Activated naive CD4-positive, alpha-beta T cell treated with Interleukin-2 at 50 U/mL for 16 hours (primary cell): ENCODE data around the gene CMC2.

Source experiments
- DNase-seq: peaks from one replicate; pipeline ENCODE4 v3.0.0-alpha.2; 2020

Gene CMC2

DNA sequence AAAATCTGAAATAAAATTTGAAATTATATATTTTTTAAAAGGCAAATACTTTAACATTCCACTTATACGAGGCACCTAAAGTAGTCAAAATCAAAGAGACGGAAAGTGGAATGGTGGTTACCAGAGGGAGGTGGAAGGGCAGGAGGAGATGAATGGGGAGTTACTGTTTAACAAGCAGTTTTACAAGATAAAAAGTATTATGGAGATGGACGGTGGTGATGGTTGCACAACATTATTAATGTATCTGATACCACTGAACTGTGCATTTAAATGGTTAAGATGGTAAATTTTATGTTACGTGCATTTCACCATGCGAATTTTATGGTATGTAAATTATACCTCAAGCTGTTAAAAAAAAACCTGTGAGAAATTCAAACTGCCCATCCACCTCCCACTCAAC lies 5.4 kb downstream of the CMC2 start:
- DNase-seq: no peak

DNA sequence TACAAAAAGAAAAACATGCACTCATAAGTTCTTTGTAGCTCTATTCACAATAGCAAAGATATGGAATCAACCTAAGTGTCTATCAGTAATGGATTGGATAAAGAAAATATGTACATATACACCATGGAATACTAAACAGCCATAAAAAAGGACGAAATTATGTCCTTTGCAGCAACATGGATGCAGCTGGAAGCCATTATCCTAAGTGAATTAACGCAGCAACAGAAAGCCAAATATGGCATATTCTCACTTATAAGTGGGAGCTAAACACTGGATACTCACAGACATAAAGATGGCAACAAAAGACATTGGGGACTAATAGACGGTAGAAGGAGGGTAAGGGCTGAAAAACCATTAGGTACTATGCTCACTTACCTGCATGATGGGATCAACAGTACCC lies 5.8 kb downstream of the CMC2 start:
- DNase-seq: no peak

DNA sequence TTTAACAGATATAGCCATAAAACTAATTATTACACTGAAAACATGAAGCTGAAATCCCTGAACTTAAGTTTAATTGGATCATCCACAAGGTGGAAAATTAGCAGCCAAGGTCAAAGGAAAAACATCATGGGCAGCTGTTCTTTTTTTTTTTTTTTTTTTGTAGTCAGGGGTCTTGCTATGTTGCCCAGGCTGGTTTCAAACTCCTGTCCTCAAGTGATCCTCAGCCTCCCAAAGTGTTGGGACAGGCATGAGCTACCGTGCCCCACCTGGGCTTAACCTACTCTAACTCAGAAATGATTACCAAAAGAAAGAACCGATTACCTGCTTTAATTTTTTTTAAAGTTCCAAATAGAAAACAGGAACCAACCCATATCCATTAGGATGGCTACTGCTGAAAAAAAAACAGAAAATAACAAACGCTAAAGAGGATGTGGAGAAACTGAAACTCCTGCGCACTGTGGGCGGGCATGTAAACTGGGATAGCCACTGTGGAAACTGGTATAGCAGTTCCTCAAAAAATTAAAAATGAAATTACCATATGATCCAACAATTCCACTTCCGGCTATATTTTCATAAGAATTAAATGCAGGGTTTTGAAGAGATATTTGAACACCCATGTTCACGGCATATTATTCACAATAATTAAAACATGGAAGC lies 8.6 kb downstream of the CMC2 start:
- no peak for DNase-seq

DNA sequence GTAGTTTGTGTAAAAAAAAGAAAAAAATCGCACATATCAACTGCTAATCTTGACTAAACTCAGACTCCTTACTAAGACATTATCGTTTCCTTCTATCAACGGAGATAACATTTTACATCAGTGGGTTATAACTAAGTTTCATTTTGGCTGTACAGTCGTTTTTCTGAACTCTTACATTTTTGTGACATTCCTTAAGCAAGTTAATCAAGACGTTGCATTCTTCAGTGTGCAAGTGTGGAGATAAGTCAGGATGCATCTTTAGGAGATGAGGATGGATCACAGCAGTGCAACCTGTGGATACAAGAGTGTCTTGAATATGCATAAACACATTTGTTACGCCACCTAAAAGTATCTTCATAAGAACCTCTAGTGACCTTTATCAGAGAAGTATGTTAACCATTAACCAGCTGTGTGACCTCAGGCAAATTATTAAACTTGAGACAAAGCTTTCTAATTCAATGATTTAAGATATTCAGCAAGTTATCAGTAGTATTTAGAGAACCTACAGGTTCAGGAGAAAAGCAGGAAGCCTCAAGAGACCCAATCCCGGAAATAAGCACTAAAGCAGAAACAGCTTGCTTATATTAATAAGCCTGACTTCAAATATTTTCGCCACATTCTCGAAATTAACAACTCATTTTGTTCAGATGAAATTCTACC lies 9.4 kb downstream of the CMC2 start:
- DNase-seq: no peak

DNA sequence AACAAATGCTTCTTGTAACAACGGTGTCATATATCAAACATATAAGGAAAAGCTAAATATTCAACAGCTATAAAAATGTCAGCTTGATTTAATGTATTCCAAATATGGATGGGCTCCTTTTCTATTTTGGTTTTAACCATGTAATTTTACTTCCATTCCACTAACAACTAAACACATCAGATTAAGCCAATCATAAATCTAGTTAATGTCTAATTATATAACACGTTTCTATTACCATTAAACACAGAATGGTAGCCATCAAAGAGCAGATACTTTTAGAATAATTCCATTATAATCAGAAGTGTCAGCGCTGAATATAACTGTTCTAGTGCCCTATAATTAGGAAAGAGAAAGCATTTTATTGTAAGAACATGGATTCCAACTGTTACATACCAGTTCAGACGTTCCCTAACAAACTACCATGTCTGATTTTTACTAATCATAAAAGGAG lies 10.0 kb downstream of the CMC2 start:
- no peak for DNase-seq

DNA sequence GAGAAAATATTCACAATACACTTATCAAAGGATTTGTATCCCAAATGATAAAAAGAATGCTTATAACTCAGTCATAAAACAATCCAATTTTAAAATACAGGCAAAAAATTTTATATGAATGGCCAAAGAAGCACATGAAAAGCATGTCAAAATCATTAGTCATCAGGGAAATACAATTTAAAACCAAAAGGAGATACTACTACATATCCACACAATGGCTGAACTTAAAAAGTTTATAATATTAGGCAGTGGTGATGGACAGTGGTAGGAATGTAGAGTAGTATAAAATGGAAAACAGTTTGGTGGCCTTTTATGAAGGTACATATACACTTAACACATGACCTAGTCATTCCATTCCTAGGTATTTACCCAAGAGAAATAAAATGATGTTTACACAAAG lies 12.2 kb downstream of the CMC2 start:
- no peak for DNase-seq

DNA sequence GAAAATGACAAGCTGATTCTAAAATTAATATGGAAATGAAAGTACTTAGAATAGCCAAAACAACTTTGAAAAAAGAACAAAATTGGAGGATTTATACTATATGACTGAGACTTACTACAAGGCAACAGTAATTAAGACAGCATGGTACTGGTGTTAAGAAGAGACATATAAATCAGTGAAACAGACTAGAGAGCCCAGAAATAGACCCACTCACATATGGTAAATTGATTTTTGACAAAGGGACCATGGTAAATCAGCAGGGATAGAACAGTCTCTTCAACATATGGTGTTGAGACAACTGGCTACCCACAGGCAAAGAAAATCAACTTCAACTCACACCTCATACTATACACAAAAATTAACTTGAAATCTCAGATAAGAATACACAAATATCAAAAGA lies 12.9 kb downstream of the CMC2 start:
- DNase-seq: no peak

DNA sequence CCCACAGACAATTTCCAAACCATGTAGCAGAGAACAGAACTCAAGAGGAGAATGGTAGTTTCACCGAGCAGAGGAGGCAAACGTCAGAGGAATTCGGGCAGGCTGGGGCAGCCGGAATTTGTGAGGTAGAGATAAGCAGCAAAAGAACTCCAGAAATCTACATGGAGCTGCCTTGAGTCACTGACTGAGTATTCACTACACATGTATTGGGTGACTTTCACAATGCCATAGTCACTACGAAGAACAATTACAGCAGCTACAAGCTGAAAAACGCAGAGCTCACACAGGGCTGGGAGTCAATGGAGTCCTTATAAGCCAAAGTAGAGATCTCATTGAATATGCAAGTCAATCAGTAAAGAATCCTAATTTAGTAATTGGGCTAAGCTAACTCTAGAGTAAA lies 13.4 kb downstream of the CMC2 start:
- DNase-seq: no peak

DNA sequence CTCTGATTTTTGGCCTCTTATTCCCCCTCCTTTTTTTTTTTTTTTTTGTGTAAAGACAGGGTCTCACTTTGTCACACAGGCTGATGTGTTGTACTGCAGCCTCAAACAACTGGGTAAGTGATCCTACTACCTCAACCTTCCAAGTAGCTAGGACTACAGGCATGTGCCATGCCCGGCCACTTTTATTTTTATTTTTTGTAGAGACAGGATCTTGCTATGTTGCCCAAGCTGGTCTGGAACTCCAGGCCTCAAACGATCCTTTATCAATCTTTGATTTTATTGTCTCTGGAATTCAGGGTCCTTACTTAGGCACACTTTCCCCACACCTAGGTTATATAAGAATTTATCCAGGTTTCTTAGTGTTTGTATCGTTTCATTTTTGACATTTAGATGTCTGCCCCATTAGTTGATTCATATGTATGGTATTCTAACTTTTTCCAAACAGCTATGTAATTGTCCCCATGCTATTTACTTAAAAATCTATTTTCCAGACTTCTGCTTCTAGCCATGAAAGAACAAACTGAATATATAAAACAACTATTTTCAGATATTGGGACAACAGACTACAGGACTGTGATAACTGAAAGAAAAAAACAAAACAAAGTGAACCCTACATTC lies 13.9 kb downstream of the CMC2 start:
- DNase-seq: no peak

DNA sequence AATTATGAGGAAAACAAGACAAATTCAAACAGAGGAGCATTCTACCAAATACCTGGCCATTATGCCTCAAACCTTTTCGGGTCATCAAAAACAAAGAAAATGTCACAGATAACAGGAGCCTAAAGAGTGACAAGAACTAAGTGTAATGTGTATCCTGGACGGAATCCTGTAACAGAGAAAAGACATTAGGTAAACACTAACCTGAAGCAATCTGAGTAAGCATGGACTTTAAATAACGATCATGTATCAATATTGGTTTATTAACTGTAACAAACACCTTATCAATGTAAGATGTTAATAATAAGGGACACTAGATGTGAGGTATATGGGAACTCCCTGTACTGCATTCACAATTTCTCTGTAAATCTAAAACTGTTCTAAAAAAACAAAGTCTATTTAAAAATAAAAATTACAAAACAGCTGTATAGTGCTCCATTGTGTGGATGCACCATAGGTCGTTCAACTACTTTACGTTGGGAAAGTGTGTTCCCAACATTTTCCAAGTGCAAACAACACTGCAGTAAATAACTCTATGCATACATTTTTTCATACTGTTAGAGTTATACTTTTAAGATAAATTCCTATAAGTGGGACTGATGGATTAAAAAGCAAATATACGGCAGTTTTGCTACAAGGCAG lies 14.8 kb downstream of the CMC2 start:
- DNase-seq: no peak

DNA sequence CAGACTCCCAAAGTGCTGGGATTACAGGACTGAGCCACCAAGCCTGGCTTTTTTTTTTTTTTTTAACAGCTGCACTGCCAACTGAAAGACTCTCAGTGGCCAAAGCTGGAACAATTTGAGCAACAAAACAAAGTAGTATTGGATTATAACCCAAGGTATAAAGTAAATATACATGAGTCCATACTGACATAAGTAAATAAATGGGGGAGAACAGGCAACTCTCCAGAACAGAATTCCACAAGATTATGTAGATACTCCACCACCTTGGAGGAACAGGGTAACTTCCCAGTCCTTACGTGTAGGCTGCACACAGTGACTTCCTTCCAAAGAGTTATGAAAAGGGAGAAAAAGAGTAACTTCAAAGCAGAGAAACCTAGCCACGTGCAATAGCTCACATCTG lies 15.7 kb downstream of the CMC2 start:
- DNase-seq: no peak

DNA sequence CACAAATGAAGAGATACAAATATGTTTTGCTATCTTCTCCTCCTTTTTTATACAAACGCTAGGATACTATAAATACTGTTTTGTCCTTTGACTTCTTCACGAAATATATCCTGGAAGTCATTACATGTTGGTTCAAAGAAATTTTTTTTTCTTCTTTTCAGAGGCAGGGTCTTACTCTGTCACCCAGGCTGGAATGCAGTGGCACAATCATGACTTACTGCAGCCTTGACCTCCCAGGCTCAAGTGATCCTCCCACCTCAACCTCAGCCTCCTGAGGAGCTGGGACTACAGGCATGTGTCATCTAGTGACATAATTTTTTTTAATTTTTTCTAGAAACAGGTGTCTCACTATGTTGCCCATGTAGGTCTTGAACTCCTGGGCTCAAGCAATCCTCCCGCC lies 16.1 kb downstream of the CMC2 start:
- no peak for DNase-seq

DNA sequence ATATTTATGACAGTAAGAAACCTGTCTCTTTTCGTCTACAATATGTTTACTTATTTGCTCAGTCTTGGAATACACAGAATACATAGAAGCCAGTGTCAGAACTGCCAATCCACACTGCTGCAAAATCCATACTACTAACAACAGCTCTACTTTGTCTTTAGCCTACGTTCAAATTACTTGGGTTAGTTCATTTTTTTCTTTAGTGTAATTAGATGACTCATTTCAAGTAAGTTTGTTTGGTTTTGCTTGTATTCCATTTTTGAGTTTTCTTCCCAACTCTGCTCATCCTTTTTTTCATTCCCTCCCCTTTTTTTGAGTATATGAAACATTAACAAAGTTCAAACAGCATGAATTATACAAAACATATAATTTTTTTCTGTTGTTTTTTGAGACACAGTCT lies 16.9 kb downstream of the CMC2 start:
- no peak for DNase-seq

DNA sequence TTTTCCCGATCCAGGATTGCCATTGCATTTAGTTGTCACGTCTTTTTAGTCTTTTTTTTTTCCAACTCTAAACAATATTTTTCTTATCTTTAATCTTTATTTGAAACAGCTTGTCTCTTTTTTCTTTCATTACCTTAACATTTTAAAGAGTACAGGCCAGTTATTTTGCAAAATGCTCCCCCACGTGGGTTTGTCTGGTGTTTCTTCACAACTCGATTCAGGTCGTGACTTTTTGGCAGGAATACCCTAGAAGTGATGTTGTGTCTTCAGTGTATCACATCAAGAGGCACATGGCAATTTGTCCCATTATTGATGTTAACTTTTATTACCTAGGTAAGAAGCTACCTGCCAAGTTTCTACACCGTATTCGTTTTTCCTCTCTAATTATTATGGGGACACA lies 17.9 kb downstream of the CMC2 start:
- no peak for DNase-seq

DNA sequence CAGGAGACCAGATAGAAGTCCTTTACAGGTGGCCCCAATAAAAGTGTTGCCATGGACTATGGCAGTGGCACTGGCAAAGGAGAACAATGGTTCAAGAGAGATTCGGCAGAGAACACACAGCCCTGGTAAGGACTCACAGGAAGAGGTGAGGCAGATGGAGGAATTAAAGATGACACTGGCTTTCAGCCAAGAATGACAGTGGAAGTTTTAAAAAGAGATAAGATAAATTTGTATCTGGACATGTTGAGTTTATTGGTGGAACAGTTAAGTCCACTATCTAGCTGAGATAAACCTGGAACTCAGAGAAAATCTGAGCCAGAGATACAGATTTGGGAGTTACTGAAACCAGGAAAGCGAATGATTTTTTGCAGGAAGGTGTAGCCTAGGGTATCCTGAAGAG lies 20.1 kb downstream of the CMC2 start:
- DNase-seq: no peak

DNA sequence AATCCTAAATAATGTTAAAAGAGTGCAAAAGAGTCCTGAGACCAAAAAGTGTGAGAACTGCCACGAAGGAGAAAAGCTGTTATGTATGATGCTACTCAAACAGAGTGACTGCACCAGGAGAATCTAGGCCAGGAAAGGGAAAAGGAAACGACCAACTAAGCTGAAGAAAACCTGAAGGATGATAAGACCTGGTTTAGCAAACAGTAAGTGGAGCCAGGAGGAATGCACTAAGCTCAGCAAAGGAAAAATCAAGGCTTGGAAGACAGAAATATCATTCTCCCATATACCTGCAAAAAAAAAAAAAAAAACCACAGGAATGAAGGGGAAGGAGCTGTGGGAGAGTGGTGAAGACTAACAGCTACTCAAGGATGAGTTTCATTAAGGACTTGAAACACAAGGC lies 21.1 kb downstream of the CMC2 start:
- no peak for DNase-seq

DNA sequence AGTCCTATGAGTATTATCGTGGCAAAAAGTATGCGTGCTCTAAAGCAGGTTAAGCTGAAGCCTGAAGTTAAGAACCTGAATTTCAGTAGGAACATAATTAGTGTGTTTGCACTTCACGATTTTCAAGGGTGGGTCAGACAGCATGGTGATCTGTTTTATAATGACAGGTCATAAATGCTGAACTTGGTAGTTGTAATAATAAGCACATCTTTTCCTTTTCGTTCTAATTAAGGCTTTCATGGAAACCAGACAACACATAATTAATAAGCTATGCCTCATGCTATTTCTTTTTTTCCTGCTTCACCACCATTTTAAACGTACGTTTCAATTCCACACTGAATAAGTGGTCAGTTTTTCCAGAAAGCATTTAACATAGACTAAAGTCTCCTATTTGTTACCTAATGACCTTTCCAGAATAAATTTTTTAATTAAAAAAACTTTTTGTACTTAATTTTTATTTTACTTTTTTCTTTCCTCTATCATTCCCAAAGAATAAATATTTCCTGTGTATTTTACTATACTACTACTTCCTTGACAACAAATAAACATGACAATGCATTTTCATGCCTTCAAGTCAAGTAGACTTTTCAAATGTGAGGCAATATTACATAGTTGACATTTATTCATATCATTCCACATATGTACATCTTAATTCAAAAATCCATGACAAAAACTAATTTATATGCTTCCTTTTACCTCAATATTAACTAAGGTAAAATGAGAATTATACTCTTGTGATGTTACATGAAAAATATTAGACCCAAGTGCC lies 22.4 kb downstream of the CMC2 start:
- DNase-seq: no peak

DNA sequence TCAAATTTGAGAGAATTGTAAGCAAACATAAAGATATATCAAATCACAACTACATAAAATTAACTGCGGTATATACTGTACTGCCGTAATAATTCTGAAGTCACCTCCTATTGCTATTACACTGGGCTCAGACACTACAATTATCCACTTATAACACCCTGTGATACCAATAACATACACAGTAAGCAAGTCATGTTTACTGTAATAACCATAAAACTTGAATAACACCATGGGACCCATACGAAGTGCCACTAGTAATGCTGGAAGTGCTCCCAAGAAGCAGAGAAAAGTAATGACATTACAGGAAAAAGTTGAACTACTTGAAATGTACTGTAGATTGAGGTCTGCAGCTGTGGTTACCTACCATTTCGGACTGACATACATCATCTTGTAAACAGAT lies 24.0 kb downstream of the CMC2 start:
- no peak for DNase-seq

DNA sequence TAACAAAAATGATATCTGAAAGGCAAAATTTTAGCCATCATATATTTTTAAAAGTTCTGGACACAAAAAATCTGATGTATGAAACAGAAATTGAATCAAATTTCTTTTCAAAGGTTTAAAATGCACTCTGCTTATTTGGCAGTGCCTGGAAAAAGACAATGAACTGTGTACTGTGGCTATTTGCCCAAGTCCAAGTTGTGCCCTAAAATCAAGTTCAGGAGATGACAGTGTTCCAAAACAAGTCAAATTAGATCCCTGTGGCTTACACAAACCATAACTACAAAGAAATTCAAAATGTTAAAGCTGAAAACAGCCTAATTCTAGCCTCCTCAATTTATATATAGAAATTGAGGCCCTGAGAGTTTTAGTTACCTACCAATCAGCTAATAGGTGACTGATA lies 25.6 kb downstream of the CMC2 start:
- DNase-seq: no peak

DNA sequence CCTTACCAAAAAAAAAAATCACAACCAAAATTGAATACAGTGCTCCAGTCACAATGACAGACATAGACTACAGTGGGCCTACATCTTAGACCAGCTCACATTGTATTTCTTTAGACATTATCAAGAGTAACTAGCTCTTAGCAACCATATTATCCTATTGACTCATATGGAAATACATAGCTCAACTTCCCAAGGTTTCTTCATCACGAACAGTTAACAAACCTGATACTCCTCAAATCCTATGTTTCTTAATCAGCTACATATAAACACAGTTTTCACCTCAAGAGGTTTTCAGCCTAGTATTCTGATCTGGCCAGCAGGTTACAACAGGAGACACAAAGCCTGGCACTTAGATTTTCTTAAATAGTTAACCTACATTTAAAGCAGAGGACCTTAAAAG lies 29.7 kb downstream of the CMC2 start:
- DNase-seq: no peak

DNA sequence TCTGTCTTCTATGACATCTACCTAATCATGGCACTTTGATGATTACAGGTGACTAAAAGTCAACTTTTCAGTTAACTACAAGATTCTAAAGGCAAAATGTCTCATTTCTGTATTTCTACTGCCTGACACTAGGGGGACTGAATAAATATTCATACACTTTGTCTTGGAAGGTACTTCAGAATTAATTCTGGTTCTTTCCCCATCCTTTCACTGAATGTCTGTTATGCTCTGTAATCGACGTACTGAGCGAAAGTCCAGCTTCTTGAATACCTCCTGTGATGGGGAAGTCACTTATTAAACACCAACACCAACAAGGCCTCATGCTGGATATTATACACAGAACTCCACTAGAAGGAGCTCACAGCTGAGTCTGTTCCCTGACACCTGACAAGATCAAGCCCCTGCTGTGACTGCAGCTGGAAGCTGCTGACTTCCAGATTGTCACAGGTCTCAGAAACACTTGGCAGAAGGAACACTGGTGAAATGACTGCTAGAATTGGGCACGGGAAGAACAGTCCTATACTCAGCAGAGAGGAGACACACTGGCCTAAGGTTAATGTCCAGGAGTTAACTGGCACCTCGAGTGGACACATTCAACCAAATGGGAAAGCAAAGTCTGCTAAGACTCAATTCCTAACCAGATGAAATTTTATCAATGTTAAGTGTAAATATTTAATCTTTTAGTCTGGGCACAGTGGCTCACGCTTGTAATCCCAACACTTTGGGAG lies 31.9 kb downstream of the CMC2 start:
- no peak for DNase-seq

DNA sequence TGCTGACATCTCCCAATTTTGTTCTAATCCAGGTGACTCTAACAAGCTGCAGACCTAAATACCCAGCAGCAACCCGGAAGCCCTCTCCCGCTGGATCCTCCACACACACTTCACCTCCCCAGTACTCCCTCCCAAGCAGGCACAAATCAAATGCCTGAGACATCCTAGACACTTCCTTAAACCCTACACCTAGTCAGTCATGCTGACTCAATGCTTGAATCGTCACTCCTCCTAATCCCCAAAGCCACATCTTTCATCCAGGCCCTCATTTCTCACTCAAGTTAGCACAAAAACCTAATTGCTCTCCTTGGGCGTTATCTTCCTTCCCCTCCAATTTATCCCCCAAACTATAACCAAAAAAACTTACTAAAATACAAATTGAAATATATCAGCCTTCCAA lies 32.7 kb downstream of the CMC2 start:
- no peak for DNase-seq

DNA sequence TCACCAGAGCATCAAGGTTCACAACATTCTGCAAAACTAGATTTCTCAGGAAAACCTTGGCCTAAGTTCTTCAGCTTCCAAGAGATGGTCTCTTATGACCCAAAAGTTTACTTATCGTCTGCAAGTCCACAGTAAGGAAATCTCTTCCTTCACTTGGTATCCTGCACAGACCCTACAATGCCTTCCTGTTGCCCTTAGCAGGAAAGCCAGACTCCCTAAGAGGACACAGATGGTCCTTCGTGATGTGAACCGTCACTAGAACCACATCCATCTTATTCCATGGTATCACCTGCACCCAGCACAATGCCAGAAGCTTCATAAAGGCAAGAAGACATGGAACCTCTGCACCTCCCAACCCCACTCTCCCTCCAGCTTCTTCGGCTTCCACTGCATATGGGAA lies 34.1 kb downstream of the CMC2 start:
- no peak for DNase-seq
